GM12872 (cell line): ENCODE measurements around the gene SCD.

ENCODE experiments used
- CTCF ChIP-seq: IDR thresholded peaks from 3 replicates; pipeline ENCODE4 v1.5.1; 2011; ENCODE audit warnings: low read depth, mild to moderate bottlenecking, low read length, moderate library complexity; ENCODE audit not compliant: insufficient read depth

Gene SCD

GRCh38 chr10:100349087-100349486 is 2.1 kb downstream of the SCD start:
- TF ChIP-seq CTCF, result no peak

- no peak for TF ChIP-seq CTCF
These were observed 2.6 kb downstream of the SCD start for GRCh38 chr10:100349672-100350071.

- no peak for TF ChIP-seq CTCF
These were observed 4.0 kb downstream of the SCD start for GRCh38 chr10:100350914-100351485.

- TF ChIP-seq CTCF, result no peak
These were observed 6.9 kb downstream of the SCD start for GRCh38 chr10:100353770-100354485.

- TF ChIP-seq CTCF, result no peak
These were observed 8.1 kb downstream of the SCD start for GRCh38 chr10:100355086-100355485.

GRCh38 chr10:100356067-100357017 is 9.3 kb downstream of the SCD start:
- TF ChIP-seq CTCF, result no peak
